Measurements from ENCODE around the gene PGAM2.

GRCh38 chr7:44046321-44047061 is 18.9 kb downstream of the PGAM2 start:
- TF ChIP-seq POLR2A (IDR thresholded peaks at IDR 0.05) (no peak), CTCF (IDR thresholded peaks at IDR 0.05) (no peak), POLR2AphosphoS5 (IDR thresholded peaks at IDR 0.05; ENCODE audit: insufficient read depth in 1 of 2, low read depth in 1 of 2) (no peak)
